HuH-7.5 (cell line): ENCODE results near the gene ANKRD40CL.
"Not testable (repeated sequence)": the region's sequence is repeated elsewhere in the genome, so short reads cannot be mapped to it uniquely, and the experiment has no call there.

Source experiments
- DNase-seq: peaks from one replicate; pipeline ENCODE4 v3.0.0; 2011; ENCODE audit warnings: low spot score

ANKRD40CL gene, protein sequence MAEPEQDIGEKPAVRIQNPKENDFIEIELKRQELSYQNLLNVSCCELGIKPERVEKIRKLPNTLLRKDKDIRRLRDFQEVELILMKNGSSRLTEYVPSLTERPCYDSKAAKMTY

GRCh38 chr17:50767446-50767845, at the start of gene ANKRD40CL:
ANKRD40CL (minus strand) TSS chr17:50767518; CDS start chr17:50766913, 605 bp downstream.
- no peak for DNase-seq

- no peak for DNase-seq
These were observed 49.0 kb upstream of the ANKRD40CL start for GRCh38 chr17:50816271-50816670.

DNA sequence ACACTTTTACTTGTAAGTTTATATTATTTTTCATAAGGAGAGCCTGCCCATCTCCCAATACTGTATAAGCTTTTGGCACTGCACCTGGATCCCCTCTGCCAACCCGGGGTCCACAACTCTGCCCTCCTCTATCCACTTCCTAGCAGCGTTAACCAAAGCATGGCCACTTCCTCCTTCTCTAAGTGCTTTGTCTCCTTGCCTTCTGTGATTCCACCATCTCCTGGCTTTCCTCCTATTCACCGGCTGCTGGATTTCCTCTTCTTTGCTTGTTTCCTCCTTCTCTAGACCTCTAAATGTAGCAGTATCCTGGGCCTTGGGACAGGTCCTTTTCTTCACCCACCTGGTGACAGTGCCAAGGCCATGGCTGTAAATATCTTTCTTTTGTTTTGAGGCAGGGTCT, 48.1 kb upstream of the ANKRD40CL start:
- DNase-seq: no peak

- DNase-seq: no peak
These were observed 46.3 kb upstream of the ANKRD40CL start for GRCh38 chr17:50813583-50813982.

DNA sequence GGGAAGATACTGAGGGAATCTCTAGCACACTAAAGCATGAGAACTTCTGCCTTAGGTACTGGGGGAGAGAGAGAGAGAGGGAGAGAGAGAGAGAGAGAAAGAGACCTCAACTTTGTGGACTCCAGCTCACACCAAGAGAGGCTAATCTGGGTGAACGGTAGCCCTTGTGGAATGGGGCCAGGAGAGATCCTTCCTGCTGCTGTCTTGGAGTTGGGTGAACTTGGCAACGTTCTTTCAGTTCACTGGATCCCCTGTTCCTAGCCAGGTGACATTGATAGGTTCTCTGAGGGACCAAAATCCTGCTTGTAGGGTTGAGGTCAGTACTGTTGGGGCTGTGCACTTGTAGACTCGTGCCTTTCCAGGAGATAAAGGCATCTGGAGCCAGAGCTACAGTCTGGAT, 41.6 kb upstream of the ANKRD40CL start:
- DNase-seq: no peak

GRCh38 chr17:50808413-50808812, 41.1 kb upstream of the ANKRD40CL start:
- DNase-seq: no peak

DNA sequence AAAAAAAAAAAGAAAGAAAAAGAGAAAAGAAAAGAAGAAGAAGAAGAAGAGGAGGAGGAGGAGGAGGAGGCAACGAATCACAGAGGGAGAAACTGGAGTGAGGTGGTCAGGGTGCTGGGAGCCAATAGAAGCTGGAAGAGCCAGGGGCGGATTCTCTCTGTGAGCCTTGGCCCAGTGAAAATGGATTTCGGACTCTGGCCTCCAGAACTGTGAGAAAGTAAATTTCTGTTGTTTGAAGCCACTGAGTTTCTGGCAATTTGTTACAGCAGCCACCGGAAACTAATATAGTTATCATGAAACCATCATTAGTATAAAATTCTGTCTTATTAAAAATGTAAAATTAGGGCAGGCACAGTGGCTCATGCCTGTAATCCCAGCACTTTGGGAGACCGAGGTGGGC, 40.4 kb upstream of the ANKRD40CL start:
- DNase-seq: no peak

GRCh38 chr17:50807009-50807408, 39.7 kb upstream of the ANKRD40CL start:
- no peak for DNase-seq

DNA sequence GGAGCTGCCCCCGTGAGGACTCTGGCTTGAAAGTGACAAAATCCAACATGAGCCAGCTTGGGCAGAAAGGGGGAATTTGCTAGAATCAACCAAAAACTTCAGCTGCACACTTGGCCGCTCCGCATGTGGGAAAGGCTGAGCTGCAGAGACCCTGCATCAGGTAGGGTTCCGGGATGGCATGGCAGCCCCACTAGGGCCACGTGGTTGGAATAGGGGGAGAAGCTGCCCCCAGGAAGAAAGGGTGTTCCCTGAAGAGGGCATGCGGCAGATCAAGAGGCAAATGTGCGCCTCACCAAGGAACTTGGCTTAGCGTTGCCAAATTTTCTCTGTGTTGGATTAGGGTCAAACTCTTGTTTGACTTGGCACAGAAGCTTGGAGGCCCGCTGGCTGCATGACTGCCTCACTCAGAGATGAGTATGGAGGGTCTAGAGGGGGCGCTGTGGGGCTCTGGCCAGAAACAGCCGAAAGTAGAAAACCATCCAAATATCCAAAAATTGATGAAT, 38.9 kb upstream of the ANKRD40CL start:
- no peak for DNase-seq

DNA sequence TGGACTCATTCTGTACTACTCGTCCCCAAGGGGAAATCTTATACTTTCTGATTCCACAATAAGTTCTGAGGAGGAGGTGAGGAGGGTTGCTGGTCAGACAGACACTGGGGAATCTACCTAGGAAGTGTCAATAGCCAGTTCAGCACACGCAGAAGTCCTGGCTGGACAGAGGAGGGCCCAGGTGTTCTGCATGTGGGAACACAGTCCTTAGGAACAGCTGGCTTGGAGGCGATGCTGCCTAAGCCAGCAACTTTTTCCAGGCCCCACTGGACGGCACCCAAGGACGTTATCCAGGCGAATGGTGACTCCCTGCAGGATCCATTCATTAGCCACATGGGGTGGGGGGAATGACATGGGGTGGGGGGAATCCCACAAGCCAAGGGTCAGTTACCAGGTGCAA, 38.2 kb upstream of the ANKRD40CL start:
- DNase-seq: no peak

- DNase-seq: not testable (repeated sequence)
These were observed 37.6 kb upstream of the ANKRD40CL start for GRCh38 chr17:50804749-50805475.

DNA sequence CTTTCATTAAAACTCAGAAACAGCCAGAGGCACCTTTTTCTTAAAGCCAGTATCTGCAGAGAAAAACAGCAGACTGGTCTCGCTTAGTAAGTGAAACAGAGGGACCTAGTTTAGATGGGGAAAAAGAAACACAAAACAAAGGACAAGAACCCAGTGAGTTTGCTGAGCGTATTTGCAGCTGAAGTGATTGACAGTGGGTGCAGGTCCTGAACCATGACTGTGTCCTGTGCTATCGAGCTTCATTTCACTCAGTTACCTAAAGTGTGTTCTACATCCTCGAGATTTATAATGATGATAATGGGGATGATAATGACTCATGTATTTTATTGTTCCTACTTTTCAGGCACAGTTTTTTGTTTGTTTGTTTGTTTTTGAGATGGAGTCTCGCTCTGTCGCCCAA, 36.4 kb upstream of the ANKRD40CL start:
- no peak for DNase-seq

DNA sequence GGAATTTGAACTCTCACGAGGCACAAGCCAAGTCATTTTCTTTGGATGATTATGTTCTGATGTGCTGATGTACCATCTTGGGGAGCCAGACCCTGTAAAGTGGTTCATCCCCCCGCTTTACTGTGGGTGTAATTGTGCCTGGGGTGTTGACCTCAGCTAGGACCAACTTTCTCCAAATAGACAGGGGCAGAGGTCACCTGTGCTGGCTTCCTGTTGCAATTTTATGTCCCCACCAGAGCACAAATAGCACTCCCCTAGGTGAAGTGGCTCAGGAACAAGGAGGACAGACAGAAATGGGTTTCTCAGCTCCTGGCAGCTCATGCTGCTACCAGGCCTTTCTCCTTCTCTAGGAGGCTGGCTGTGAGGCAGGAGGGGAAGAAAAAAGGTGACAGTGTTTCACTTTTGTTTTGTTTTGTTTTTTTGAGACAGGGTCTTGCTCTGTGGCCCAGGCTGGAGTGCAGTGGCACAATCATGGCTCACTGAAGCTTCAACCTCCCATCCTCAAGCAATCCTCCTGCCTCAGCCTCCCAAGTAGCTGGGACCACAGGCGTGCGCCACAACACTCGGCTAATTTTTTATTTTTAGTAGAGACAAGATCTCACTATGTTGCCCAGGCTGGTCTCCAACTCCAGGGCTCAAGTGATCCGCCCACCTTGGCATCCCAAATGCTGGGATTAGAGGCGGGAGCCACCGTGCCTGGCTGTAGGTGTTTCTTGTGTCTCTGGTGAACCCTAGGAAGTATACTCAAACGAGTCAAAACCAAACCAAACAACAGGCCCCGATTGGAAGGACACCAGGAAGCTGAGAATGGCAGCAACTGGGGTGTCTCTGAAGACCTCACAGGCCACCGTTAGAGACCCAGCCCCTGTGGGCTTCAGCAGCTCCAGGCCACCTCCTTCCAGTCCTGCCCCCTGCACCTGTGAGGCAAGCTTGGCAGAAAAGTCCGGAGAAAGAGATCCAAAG, 35.6 kb upstream of the ANKRD40CL start:
- peak; percentile 20 for DNase-seq

DNA sequence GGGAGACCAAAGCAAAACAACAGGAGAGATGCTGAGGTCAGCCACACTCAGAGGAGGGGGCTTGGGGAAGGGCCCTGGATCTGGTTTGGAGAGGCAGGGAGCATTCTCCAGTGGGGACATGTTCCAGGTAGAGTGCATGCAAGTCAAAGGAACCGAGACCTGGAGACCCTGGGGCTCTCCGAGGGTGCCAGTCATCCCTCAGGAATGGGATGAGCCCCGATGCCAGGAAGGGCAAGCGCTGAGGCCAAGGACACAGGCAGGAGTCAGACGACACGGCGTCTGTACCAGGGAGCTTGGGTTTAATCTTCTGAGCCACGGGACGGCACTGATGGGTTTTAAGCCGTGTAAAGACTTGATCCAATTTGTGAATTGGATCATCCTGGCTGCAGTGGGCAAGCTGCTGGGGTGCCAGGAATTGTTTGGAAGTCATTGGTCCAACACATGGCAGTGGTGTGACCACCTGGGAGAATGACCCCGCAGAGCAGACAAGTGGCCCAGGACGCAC, 32.9 kb upstream of the ANKRD40CL start:
- no peak for DNase-seq

- DNase-seq: no peak
These were observed 32.3 kb upstream of the ANKRD40CL start for GRCh38 chr17:50799582-50799981.

GRCh38 chr17:50798424-50799288, 31.3 kb upstream of the ANKRD40CL start:
- DNase-seq: no peak

DNA sequence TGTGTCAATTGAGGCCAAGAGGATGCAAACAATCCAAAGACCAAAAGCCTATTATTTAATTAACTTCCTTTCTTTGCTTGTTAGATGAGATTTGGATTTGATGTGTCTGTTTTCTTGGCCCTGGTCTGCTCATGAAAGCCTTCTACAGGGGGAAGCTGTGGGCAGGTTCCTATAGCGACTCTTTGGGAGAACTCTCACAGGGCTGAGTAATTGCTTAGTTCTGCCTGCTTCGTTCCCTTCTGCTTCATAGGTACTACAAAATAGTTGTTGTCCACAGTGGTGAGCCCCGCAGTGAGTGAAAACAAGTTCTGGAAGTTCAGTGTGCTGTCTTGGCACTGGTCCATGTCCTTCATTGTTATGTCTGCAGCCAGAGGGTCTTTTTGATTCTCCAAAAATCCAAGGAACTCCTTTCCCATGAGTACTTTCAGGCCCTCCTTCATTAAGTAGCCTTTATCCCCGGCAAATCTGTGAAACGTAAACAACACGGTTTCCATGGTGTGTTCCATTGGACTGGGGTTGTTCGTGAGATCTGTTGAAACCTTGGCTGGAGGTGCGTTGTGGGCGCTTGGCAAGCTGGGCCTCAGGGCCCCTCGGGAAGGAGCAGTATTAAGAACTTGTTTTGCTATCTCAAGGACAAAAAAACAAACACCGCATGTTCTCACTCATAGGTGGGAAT, 30.0 kb upstream of the ANKRD40CL start:
- no peak for DNase-seq

- DNase-seq: no peak
These were observed 27.0 kb upstream of the ANKRD40CL start for GRCh38 chr17:50794361-50794760.

GRCh38 chr17:50793007-50793406, 25.7 kb upstream of the ANKRD40CL start:
- DNase-seq: no peak

DNA sequence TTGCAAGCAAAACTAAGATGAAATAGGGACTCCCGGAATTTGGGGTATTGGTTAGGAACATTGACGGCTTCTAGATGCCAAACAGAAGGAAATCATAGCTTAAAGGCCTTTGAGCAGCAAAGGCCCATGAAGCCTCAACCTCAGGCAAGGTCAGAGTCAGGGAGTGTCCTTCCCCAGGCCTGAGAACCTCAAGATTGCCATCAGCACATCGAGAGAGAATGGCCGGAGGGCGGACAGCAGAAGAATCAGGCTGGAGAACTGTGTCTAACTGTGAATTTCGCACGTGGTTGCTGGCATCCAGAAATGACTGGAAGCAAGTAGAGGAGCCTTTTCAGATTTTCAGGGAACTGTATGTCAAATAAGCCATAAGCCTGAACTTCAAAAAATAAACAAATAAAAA, 24.8 kb upstream of the ANKRD40CL start:
- DNase-seq: no peak

DNA sequence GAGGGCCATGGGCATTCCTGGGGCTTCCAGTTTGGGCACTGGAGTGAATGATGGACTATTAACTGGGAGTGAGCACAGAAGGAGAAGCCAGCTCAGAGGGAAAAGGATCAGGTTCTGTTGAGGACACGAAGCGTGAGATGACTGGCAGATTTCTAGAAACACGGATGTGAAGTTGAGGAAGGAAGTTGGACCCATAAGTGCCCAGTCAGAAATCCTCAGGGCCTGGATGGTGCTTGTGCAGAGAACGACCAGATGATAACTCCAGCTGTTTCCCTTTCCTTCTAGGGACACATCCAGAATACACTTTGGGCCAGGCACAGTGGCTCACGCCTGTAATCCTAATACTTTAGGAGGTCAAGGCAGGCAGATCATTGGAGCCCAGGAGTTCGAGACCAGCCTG, 23.3 kb upstream of the ANKRD40CL start:
- no peak for DNase-seq
